K562 (cell line): ENCODE data around the gene APOA1. TPM values are rescaled to one million over a fixed set of nuclear protein-coding genes. Genes with fewer than 3 reads are reported as not detected.
A peak's percentile ranks its signal among the peaks of the same experiment; 100 is the strongest.

Experiments
- ATAC-seq: fragments of 200-7000 bp; cut with Tn5 transposase; 3 replicates; pipeline ENCODE4 v1.9.1; 2020; ENCODE audit warnings: moderate library complexity
- BruUV-seq: library from RNA; stranded (reverse); fragments of 400-500 nt; replicated peaks from 2 replicates; lab custom pipeline; 2021; lab: Mats Ljungman, UMichigan
- CTCF ChIA-PET: fragments of 300-600 bp; formaldehyde crosslinking; extraction: SDS; loops from one replicate; lab custom pipeline; 2021; ENCODE audit warnings: low intra/inter-chr PET ratio; lab: Yijun Ruan, JAX
- POLR2A ChIA-PET: fragments of 300-600, 350-650 bp; sonication (Branson Sonifier 250); formaldehyde crosslinking; extraction: SDS; loops from one replicate; lab custom pipeline; 2021; ENCODE audit warnings: antibody characterized with exemption, inconsistent platforms; lab: Yijun Ruan, JAX
- DNase-seq, 4 experiments: peaks; one replicate each; pipeline versions ENCODE4 v3.0.0 to v3.0.0-alpha.2; 2011 to 2018; ENCODE audit warnings: low spot score in 3 of 4, mixed read lengths in 3 of 4; ENCODE audit errors: extremely low read depth in 1 of 4
- FAIRE-seq: peaks from 2 replicates; lab custom pipeline; 2011; peaks lifted over from hg19 to GRCh38; lab: Jason Lieb, UNC
- H2AFZ ChIP-seq: 2 replicates; pipeline ENCODE4 v1.6.0; 2011; ENCODE audit warnings: low read depth, low read length, control low read depth, inconsistent platforms
- H3K27ac ChIP-seq: fragments of 200-600 bp; 3 replicates; pipeline ENCODE4 v1.8.0; 2011; ENCODE audit warnings: low read depth, mild to moderate bottlenecking, control low read depth, inconsistent platforms, low read length, moderate library complexity, mixed read lengths; ENCODE audit errors: extremely low read depth
- H3K27me3 ChIP-seq, 2 experiments: fragments of 300-600 bp in 1 of 2; 2 replicates in 1 of 2; 3 replicates in 1 of 2; pipeline versions ENCODE4 v1.6.0 to v1.8.0; 2011; ENCODE audit warnings: inconsistent platforms in 2 of 2, low read length in 2 of 2, mild to moderate bottlenecking in 1 of 2, mixed read lengths in 1 of 2, moderate library complexity in 1 of 2; ENCODE audit not compliant: control insufficient read depth in 2 of 2, insufficient read depth in 2 of 2
- H3K36me3 ChIP-seq: fragments of 300-600 bp; 3 replicates; pipeline ENCODE4 v1.8.0; 2011; ENCODE audit warnings: mild to moderate bottlenecking, low read length, inconsistent platforms; ENCODE audit not compliant: control insufficient read depth, insufficient read depth
- H3K4me1 ChIP-seq, 2 experiments: fragments of 200-600 bp in 1 of 2; replicated peaks in 1 of 2; 2 replicates in 1 of 2; 3 replicates in 1 of 2; pipeline versions ENCODE4 v1.5.1 to v1.8.0; 2011; ENCODE audit warnings: inconsistent platforms in 2 of 2, low read length in 2 of 2, mild to moderate bottlenecking in 1 of 2, mixed read lengths in 1 of 2, moderate library complexity in 1 of 2; ENCODE audit not compliant: control insufficient read depth in 2 of 2, insufficient read depth in 2 of 2
- H3K4me2 ChIP-seq: 2 replicates; pipeline ENCODE4 v1.6.1; 2011; ENCODE audit warnings: low read length, control low read depth, inconsistent platforms, mixed read lengths; ENCODE audit not compliant: insufficient read depth
- H3K4me3 ChIP-seq: fragments of 200-600 bp; sonication (generic), shearing (Covaris generic); 2 replicates; pipeline ENCODE4 v1.5.1; 2016; ENCODE audit warnings: control low read depth, inconsistent platforms
- H3K79me2 ChIP-seq: fragments of 200-600 bp; 3 replicates; pipeline ENCODE4 v1.8.0; 2011; ENCODE audit warnings: low read length, inconsistent platforms; ENCODE audit not compliant: control insufficient read depth, insufficient read depth
- H3K9ac ChIP-seq, 2 experiments: 2 replicates each; pipeline versions ENCODE4 v1.6.0 to v1.6.1; 2011; ENCODE audit warnings: low read depth in 2 of 2, low read length in 2 of 2, control low read depth in 1 of 2, inconsistent platforms in 1 of 2, mild to moderate bottlenecking in 1 of 2, mixed read lengths in 1 of 2; ENCODE audit not compliant: insufficient read depth in 1 of 2
- H3K9me1 ChIP-seq: one replicate; pipeline ENCODE4 v1.6.0; 2011; ENCODE audit warnings: inconsistent platforms, mild to moderate bottlenecking, low read length, moderate library complexity; ENCODE audit not compliant: control insufficient read depth, insufficient read depth
- H3K9me3 ChIP-seq: replicated peaks from 2 replicates; pipeline ENCODE4 v1.5.1; 2011; ENCODE audit warnings: low read depth, low read length, inconsistent platforms; ENCODE audit not compliant: control insufficient read depth, insufficient read depth
- H4K20me1 ChIP-seq: replicated peaks from 2 replicates; pipeline ENCODE4 v1.6.1; 2011; ENCODE audit warnings: low read length, inconsistent platforms, mixed read lengths; ENCODE audit not compliant: control insufficient read depth, insufficient read depth
- HINFP ChIP-seq: fragments of 450-650 bp; conservative IDR thresholded peaks from 2 replicates; pipeline ENCODE4 v1.6.1; 2016; ENCODE audit warnings: missing genetic modification characterization, low read depth, mild to moderate bottlenecking, control low read depth, missing compliant biosample characterization
- MAFK ChIP-seq: IDR thresholded peaks from 2 replicates; pipeline ENCODE4 v1.6.1; 2011; ENCODE audit warnings: low read length, improper control_type of control experiment
- PURB ChIP-seq: sonication (generic); formaldehyde crosslinking; IDR thresholded peaks from 2 replicates; pipeline ENCODE4 v1.9.0; 2021; ENCODE audit warnings: low read depth, mild to moderate bottlenecking, missing genetic modification reagents
- YY1 ChIP-seq, 3 experiments: IDR thresholded peaks; 2 replicates each; pipeline ENCODE4 v1.6.1; 2011; ENCODE audit warnings: low read length in 2 of 3, mild to moderate bottlenecking in 2 of 3, moderate library complexity in 2 of 3, borderline replicate concordance in 1 of 3, control low read depth in 1 of 3, low read depth in 1 of 3; ENCODE audit not compliant: insufficient read depth in 3 of 3, insufficient replicate concordance in 2 of 3, control insufficient read depth in 1 of 3, insufficient read length in 1 of 3; ENCODE audit errors: extremely low read depth in 1 of 3
- ZKSCAN1 ChIP-seq: fragments of 150-350 bp; IDR thresholded peaks from 2 replicates; pipeline ENCODE4 v1.6.1; 2016; ENCODE audit warnings: low read depth, low read length
- ZNF217 ChIP-seq: sonication (generic); formaldehyde crosslinking; IDR thresholded peaks from 2 replicates; pipeline ENCODE4 v1.8.0; 2022; ENCODE audit warnings: mild to moderate bottlenecking, missing genetic modification reagents
- WGBS: fragments of 100-300 bp; shearing (Covaris generic); methylation state at CpG from one replicate; pipeline ENCODE4 v1.1.6; 2016; ENCODE audit warnings: low coverage, mixed read lengths; ENCODE audit not compliant: insufficient coverage; ENCODE audit errors: missing lambda C conversion rate; 5-methylcytosine and 5-hydroxymethylcytosine counted together
- in situ Hi-C: fragments of 300-500 bp; cut with MboI; formaldehyde crosslinking; loops from 4 replicates; pipeline ENCODE4 v1.15.0; 2018; ENCODE audit warnings: inconsistent platforms, mixed read lengths
- intact Hi-C: fragments of 100-400 bp; cut with micrococcal nuclease; formaldehyde crosslinking; loops from 2 replicates; pipeline ENCODE4 v1.14.2; 2022
- polyA plus RNA-seq, 8 experiments: library from polyadenylated mRNA; depleted of rRNA in 4 of 8; stranded (reverse) in 5 of 8; unstranded in 3 of 8; fragments of >200 nt; fragmentation: Nextera tagmentation in 2 of 8; fragmentation: Illumina TruSeq in 1 of 8; extraction: Ambion mirVana in 2 of 8; extraction: Trizol in 1 of 8; gene quantifications; 2 replicates each; pipeline versions ENCODE4 v1.2.1 to v1.2.3, GENCODE V29; 2011 to 2014; ENCODE audit warnings: inconsistent platforms in 1 of 8, missing spikeins in 1 of 8
- total RNA-seq, 7 experiments: library from RNA; depleted of rRNA in 6 of 7; stranded (reverse); fragments of >200 nt in 6 of 7; fragmentation: Illumina TruSeq in 2 of 7; extraction: Trizol in 2 of 7; gene quantifications; 2 replicates each; pipeline versions ENCODE4 v1.2.1 to v1.2.3, GENCODE V29; 2011 to 2021; ENCODE audit warnings: low replicate concordance in 1 of 7
- TF ChIP-seq, protein P1 (sequence below), 3 experiments: fragments of 200-800 bp in 1 of 3; sonication (Bioruptor generic) in 1 of 3; sonication (generic) in 1 of 3; formaldehyde crosslinking in 1 of 3; IDR thresholded peaks; 2 replicates each; pipeline versions ENCODE4 v1.6.1 to v1.8.0; 2016 to 2022; ENCODE audit warnings: mild to moderate bottlenecking in 2 of 3, missing compliant biosample characterization in 2 of 3, missing genetic modification characterization in 2 of 3, missing genetic modification reagents in 1 of 3
- TF ChIP-seq, protein P2 (sequence below), 2 experiments: fragments of 450-650 bp; IDR thresholded peaks; 2 replicates each; pipeline ENCODE4 v1.6.1; 2018; ENCODE audit warnings: mild to moderate bottlenecking in 2 of 2, low read depth in 1 of 2; ENCODE audit not compliant: partially characterized antibody in 2 of 2

The APOA1 gene
- total and polyA plus RNA-seq, 9 of the 15 experiments (the other 6 are each of a cell fraction or from before 2014, with no cell fraction given): 1.8 TPM; not detected in 8

DNA sequence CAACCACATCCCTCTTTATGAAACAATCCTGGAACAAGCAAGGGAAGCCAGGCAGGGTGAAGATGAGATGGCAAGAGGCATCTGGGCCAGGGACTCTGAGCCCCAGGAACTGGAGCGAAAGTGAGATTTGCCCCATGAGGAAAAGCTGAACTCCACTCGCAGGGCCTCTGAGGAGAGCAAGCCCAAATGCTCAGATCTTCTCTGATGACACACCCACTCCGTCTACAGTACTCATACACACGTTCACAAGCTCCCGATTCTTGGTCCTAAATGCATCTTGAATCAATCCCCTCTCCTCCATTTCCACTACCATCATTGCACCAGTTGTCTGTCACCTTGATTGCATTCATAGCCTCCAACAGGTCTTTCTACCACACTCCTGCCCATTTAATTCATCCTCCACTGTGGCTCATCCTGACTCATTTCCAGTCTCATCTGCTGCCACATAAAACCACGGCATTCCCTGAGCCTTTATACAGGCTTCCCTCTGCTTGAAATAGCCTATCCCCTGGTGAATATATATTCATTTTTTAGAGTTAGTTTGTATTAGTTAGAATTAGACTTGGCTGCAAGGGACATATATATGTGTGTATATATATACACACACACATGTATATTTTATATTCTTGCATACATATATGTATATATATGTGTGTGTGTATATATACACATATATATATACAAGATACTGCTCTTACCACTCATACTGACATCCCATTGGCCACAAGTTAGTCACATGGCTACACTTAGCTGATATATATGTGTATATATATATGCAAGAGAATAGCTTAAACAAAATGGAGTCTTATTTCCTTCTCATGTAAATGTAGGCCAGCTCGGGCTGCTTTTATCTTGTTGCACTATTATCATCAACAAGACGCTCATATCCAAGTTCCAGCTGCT lies 44.3 kb downstream of the APOA1 start:
- Histone ChIP-seq H2AFZ (peak overlapping the region; percentile 93), H3K27ac (no peak overlapping the region), H3K36me3 (no peaks in the 10 kb centered on the region), H3K9me3 (no peaks in the 10 kb centered on the region), H3K79me2 (no peaks in the 10 kb centered on the region), H3K9me1 (no peaks in the 10 kb centered on the region), H3K9ac (no peak overlapping the region), H4K20me1 (no peaks in the 10 kb centered on the region), H3K4me1 (peaks cover 20 to 33% of the 10 kb centered on the region in 2 experiments), H3K4me3 (no peak overlapping the region), H3K4me2 (no peak overlapping the region; the same call in 1 of the 2 replicates), H3K27me3 (no peaks in the 10 kb centered on the region)
- DNase-seq: no peak
- in situ Hi-C loops (no loop called here), intact Hi-C loops (loop anchor here (5.0 kb wide), 1 partner anchor 434 kb away; no protein-coding TSS in a partner anchor)
- BruUV-seq: no TSS peak
- no peak for FAIRE-seq
- ATAC-seq: peak; percentile 10; the same call in 1 of the 3 replicates
- ChIA-PET POLR2A (interaction anchor here (0.6 to 1.5 kb wide), 2 partner anchors 10 to 1638 kb away, joined by 3 read pairs; no protein-coding TSS in a partner anchor), CTCF (no interaction called here)
- TF ChIP-seq PURB (CRISPR knock-in tag) (no peak), HINFP (tag) (no peak), ZNF217 (CRISPR knock-in tag) (no peak), YY1 (IDR thresholded peaks at IDR 0.05; ENCODE audit: borderline replicate concordance in 1 of 3, control insufficient read depth in 1 of 3, extremely low read depth in 1 of 3, insufficient read depth in 3 of 3, insufficient read length in 1 of 3, insufficient replicate concordance in 2 of 3, low read depth in 1 of 3, low read length in 2 of 3) (peak in 1 of 3 experiments; percentile 12), MAFK (no peak), ZKSCAN1 (no peak)
- TF ChIP-seq, protein P1, sequence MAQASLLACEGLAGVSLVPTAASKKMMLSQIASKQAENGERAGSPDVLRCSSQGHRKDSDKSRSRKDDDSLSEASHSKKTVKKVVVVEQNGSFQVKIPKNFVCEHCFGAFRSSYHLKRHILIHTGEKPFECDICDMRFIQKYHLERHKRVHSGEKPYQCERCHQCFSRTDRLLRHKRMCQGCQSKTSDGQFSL (CRISPR knock-in tag; IDR thresholded peaks at IDR 0.05): no peak
- TF ChIP-seq, protein P1 (tag; IDR thresholded peaks at IDR 0.05): no peak
- TF ChIP-seq, protein P2, sequence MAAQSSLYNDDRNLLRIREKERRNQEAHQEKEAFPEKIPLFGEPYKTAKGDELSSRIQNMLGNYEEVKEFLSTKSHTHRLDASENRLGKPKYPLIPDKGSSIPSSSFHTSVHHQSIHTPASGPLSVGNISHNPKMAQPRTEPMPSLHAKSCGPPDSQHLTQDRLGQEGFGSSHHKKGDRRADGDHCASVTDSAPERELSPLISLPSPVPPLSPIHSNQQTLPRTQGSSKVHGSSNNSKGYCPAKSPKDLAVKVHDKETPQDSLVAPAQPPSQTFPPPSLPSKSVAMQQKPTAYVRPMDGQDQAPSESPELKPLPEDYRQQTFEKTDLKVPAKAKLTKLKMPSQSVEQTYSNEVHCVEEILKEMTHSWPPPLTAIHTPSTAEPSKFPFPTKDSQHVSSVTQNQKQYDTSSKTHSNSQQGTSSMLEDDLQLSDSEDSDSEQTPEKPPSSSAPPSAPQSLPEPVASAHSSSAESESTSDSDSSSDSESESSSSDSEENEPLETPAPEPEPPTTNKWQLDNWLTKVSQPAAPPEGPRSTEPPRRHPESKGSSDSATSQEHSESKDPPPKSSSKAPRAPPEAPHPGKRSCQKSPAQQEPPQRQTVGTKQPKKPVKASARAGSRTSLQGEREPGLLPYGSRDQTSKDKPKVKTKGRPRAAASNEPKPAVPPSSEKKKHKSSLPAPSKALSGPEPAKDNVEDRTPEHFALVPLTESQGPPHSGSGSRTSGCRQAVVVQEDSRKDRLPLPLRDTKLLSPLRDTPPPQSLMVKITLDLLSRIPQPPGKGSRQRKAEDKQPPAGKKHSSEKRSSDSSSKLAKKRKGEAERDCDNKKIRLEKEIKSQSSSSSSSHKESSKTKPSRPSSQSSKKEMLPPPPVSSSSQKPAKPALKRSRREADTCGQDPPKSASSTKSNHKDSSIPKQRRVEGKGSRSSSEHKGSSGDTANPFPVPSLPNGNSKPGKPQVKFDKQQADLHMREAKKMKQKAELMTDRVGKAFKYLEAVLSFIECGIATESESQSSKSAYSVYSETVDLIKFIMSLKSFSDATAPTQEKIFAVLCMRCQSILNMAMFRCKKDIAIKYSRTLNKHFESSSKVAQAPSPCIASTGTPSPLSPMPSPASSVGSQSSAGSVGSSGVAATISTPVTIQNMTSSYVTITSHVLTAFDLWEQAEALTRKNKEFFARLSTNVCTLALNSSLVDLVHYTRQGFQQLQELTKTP (IDR thresholded peaks at IDR 0.05; ENCODE audit: low read depth in 1 of 2, partially characterized antibody in 2 of 2): no peak
- 55% methylated on average over 8 of the region's 8 CpGs for WGBS
